Fibroblast of the conjunctiva (primary cell): ENCODE data around the gene DNPEP.

Experiments used
- DNase-seq: peaks from one replicate; pipeline ENCODE4 v3.0.0-alpha.2; 2010; ENCODE audit warnings: low read depth

The DNPEP gene

GRCh38 chr2:219387306-219388120 is at the start of gene DNPEP:
Gene DNPEP (minus strand): TSS chr2:219387912. CDS start chr2:219387794, 118 bp downstream.
- DNase-seq = peak; percentile 57

GRCh38 chr2:219437141-219437540 is 49.4 kb upstream of the DNPEP start:
- no peak for DNase-seq

- DNase-seq = no peak
Measured at GRCh38 chr2:219436491-219436890, 48.8 kb upstream of the DNPEP start.

GRCh38 chr2:219435701-219436100 is 48.0 kb upstream of the DNPEP start:
- DNase-seq = no peak

- DNase-seq = no peak
Measured at GRCh38 chr2:219434718-219435525, 47.2 kb upstream of the DNPEP start, which contains the start of gene SPEG. Gene SPEG (plus strand): TSS chr2:219434843. CDS start chr2:219434978, 135 bp downstream.

- no peak for DNase-seq
Measured at GRCh38 chr2:219434468-219434717, 46.7 kb upstream of the DNPEP start.

- DNase-seq = peak; percentile 64
Measured at GRCh38 chr2:219433666-219434467, 46.2 kb upstream of the DNPEP start.

GRCh38 chr2:219430633-219431615 is 43.2 kb upstream of the DNPEP start:
- no peak for DNase-seq

GRCh38 chr2:219429958-219430606 is 42.4 kb upstream of the DNPEP start:
- no peak for DNase-seq

GRCh38 chr2:219428469-219428868 is 40.8 kb upstream of the DNPEP start:
- DNase-seq = no peak

GRCh38 chr2:219426534-219427136 is 38.9 kb upstream of the DNPEP start:
- no peak for DNase-seq

GRCh38 chr2:219426068-219426443 is 38.3 kb upstream of the DNPEP start:
- no peak for DNase-seq

- DNase-seq = no peak
Measured at GRCh38 chr2:219425238-219426067, 37.7 kb upstream of the DNPEP start.

- DNase-seq = no peak
Measured at GRCh38 chr2:219423652-219424377, 36.1 kb upstream of the DNPEP start.

GRCh38 chr2:219422952-219423534 is 35.3 kb upstream of the DNPEP start:
- DNase-seq = no peak

- DNase-seq = no peak
Measured at GRCh38 chr2:219421323-219421722, 33.6 kb upstream of the DNPEP start.

GRCh38 chr2:219420687-219421086 is 33.0 kb upstream of the DNPEP start:
- DNase-seq = no peak
